OCI-LY7 (cell line): ENCODE results near the gene ARMC9. TPM values are rescaled to one million over a fixed set of nuclear protein-coding genes. Genes with fewer than 3 reads are reported as not detected.

ENCODE experiments used
- BruUV-seq: library from RNA; stranded (reverse); fragments of 400-500 nt; replicated peaks from 2 replicates; lab custom pipeline; 2021; lab: Mats Ljungman, UMichigan
- CTCF ChIA-PET: fragments of 300-600 bp; sonication (Branson Sonifier 250); formaldehyde crosslinking; loops from one replicate; lab custom pipeline; 2022; ENCODE audit warnings: antibody characterized with exemption; ENCODE audit not compliant: unreplicated experiment; lab: Charles Lee
- POLR2A ChIA-PET: fragments of 300-600 bp; sonication (Branson Sonifier 250); formaldehyde crosslinking; loops from one replicate; lab custom pipeline; 2022; ENCODE audit warnings: antibody characterized with exemption; lab: Charles Lee
- DNase-seq: peaks from one replicate; pipeline ENCODE4 v3.0.0-alpha.2; 2015; ENCODE audit warnings: low spot score
- H2AFZ ChIP-seq: fragments of 200-600 bp; sonication (generic), shearing (Covaris generic); 2 replicates; pipeline ENCODE4 v1.6.1; 2014; ENCODE audit warnings: mild to moderate bottlenecking, antibody characterized with exemption, low read length, moderate library complexity
- H3K27ac ChIP-seq: fragments of 200-600 bp; sonication (generic); 2 replicates; pipeline ENCODE4 v1.5.1; 2014; ENCODE audit warnings: mixed run types, low read depth, mild to moderate bottlenecking, moderate library complexity, low read length, inconsistent platforms; ENCODE audit not compliant: poor library complexity, severe bottlenecking
- H3K36me3 ChIP-seq: fragments of 200-600 bp; sonication (generic); 2 replicates; pipeline ENCODE4 v1.6.1; 2014; ENCODE audit warnings: mild to moderate bottlenecking, antibody characterized with exemption, low read length, moderate library complexity, mixed read lengths; ENCODE audit not compliant: insufficient read depth
- H3K4me1 ChIP-seq: fragments of 200-600 bp; sonication (generic); 2 replicates; pipeline ENCODE4 v1.5.1; 2014; ENCODE audit warnings: mild to moderate bottlenecking, low read length; ENCODE audit not compliant: insufficient read depth, poor library complexity, severe bottlenecking
- H3K4me2 ChIP-seq: fragments of 200-600 bp; sonication (generic); 2 replicates; pipeline ENCODE4 v1.6.1; 2014; ENCODE audit warnings: mild to moderate bottlenecking, low read length
- H3K4me3 ChIP-seq: fragments of 200-600 bp; sonication (generic); 2 replicates; pipeline ENCODE4 v1.5.1; 2014; ENCODE audit warnings: mild to moderate bottlenecking, low read depth, low read length; ENCODE audit not compliant: poor library complexity, severe bottlenecking
- H3K79me2 ChIP-seq: fragments of 200-600 bp; sonication (generic); 2 replicates; pipeline ENCODE4 v1.6.1; 2016; ENCODE audit warnings: low read depth, mild to moderate bottlenecking, low read length, moderate library complexity, mixed read lengths; ENCODE audit not compliant: insufficient read depth
- H3K9me2 ChIP-seq: fragments of 200-600 bp; sonication (generic); 2 replicates; pipeline ENCODE4 v1.6.1; 2016; ENCODE audit warnings: mild to moderate bottlenecking, low read length, mixed read lengths; ENCODE audit not compliant: insufficient read depth
- H3K9me3 ChIP-seq: fragments of 200-600 bp; sonication (generic); 2 replicates; pipeline ENCODE4 v1.6.1; 2014; ENCODE audit warnings: mild to moderate bottlenecking, mixed run types, low read length, mixed read lengths
- H4K20me1 ChIP-seq: fragments of 200-600 bp; sonication (generic); 2 replicates; pipeline ENCODE4 v1.6.1; 2014; ENCODE audit warnings: mild to moderate bottlenecking, antibody characterized with exemption, low read length, moderate library complexity, mixed read lengths; ENCODE audit not compliant: insufficient read depth
- EZH2phosphoT487 ChIP-seq: fragments of 200-600 bp; sonication (generic); IDR thresholded peaks from 2 replicates; pipeline ENCODE4 v1.6.1; 2018; ENCODE audit warnings: low read depth, borderline replicate concordance, mild to moderate bottlenecking, mixed run types, antibody characterized with exemption, low read length, moderate library complexity, mixed read lengths
- intact Hi-C: fragments of 100-400 bp; cut with micrococcal nuclease; formaldehyde crosslinking; loops from one replicate; pipeline ENCODE4 v1.10.0; 2022; ENCODE audit not compliant: unreplicated experiment
- total RNA-seq, 2 experiments: library from RNA; depleted of rRNA in 1 of 2; stranded (reverse); fragments of >200 nt in 1 of 2; shearing (Covaris generic) in 1 of 2; gene quantifications; 2 replicates each; pipeline ENCODE4 v1.2.3, GENCODE V29; 2014 to 2022
- TF ChIP-seq, protein P1 (sequence below): fragments of 200-600 bp; sonication (generic); conservative IDR thresholded peaks from 2 replicates; pipeline ENCODE4 v1.5.1; 2014; ENCODE audit warnings: mild to moderate bottlenecking, antibody characterized with exemption, low read length, moderate library complexity, mixed read lengths

ARMC9 gene
- total RNA-seq, 2 experiments from 2014 or later, result 6.6 to 12.2 TPM

DNA sequence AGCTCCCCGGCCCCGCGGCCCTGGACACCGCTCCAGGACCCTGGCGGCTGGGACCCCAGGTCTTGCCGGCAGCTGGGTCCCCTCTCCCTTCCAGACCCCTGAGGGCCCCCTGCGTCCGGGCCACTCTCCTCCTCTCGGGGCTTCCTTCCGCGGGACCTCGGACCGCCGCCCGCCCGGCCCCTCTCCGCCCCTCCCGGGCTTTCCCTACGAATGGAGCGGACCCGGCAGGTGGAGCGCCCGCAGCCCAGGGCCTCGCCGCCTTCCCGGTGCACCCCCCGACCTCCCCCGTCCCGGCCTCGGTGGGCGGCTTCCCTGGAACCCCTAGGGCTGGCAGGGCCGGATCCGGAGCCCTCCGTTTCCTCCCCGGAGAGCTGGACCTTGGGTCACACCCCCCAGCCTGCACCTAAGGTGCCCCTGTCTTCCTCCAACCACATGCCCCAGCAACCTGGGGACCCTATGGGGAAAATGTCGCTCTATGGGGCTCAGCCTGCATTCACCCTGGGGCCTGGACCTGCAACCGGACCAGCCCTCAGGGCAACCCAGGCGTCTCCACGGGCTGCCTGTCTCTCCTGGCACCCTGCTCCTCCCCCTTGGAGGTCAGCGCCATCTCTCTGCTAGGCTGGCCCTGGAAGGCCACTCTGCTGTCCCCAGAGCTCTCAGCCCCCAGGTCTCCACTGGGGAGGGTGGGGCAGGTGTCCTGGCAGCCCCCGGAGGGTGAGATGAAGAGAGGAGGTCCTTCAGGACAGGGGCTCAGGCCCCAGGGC, 197.8 kb downstream of the ARMC9 start:
- intact Hi-C loops, result loop anchor here (10.0 kb wide), 1 partner anchor 279 kb away; no protein-coding TSS in a partner anchor
- Histone ChIP-seq H4K20me1 (no peaks in the 10 kb centered on the region), H3K4me1 (peaks cover 50% of the 10 kb centered on the region), H3K9me3 (no peaks in the 10 kb centered on the region), H3K4me2 (peak overlapping the region; percentile 96), H3K4me3 (peak overlapping the region; percentile 79), H3K36me3 (no peaks in the 10 kb centered on the region), H3K9me2 (no peaks in the 10 kb centered on the region), H3K27ac (no peak overlapping the region), H3K79me2 (no peaks in the 10 kb centered on the region), H2AFZ (peak overlapping the region; percentile 40; the same call in 1 of the 2 replicates)
- POLR2A ChIA-PET, result interaction anchor here (0.7 to 0.8 kb wide), 3 partner anchors 13 to 167 kb away, joined by 3 to 7 read pairs (median 3); no protein-coding TSS in a partner anchor
- CTCF ChIA-PET, result interaction anchor here (0.6 to 1.3 kb wide), 6 partner anchors 23 to 169 kb away, joined by 3 to 4 read pairs (median 3); no protein-coding TSS in a partner anchor
- peak; percentile 18 for DNase-seq
- BruUV-seq, result no TSS peak
- TF ChIP-seq, protein P1, sequence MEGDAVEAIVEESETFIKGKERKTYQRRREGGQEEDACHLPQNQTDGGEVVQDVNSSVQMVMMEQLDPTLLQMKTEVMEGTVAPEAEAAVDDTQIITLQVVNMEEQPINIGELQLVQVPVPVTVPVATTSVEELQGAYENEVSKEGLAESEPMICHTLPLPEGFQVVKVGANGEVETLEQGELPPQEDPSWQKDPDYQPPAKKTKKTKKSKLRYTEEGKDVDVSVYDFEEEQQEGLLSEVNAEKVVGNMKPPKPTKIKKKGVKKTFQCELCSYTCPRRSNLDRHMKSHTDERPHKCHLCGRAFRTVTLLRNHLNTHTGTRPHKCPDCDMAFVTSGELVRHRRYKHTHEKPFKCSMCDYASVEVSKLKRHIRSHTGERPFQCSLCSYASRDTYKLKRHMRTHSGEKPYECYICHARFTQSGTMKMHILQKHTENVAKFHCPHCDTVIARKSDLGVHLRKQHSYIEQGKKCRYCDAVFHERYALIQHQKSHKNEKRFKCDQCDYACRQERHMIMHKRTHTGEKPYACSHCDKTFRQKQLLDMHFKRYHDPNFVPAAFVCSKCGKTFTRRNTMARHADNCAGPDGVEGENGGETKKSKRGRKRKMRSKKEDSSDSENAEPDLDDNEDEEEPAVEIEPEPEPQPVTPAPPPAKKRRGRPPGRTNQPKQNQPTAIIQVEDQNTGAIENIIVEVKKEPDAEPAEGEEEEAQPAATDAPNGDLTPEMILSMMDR, result no peak
- TF ChIP-seq EZH2phosphoT487, result no peak

DNA sequence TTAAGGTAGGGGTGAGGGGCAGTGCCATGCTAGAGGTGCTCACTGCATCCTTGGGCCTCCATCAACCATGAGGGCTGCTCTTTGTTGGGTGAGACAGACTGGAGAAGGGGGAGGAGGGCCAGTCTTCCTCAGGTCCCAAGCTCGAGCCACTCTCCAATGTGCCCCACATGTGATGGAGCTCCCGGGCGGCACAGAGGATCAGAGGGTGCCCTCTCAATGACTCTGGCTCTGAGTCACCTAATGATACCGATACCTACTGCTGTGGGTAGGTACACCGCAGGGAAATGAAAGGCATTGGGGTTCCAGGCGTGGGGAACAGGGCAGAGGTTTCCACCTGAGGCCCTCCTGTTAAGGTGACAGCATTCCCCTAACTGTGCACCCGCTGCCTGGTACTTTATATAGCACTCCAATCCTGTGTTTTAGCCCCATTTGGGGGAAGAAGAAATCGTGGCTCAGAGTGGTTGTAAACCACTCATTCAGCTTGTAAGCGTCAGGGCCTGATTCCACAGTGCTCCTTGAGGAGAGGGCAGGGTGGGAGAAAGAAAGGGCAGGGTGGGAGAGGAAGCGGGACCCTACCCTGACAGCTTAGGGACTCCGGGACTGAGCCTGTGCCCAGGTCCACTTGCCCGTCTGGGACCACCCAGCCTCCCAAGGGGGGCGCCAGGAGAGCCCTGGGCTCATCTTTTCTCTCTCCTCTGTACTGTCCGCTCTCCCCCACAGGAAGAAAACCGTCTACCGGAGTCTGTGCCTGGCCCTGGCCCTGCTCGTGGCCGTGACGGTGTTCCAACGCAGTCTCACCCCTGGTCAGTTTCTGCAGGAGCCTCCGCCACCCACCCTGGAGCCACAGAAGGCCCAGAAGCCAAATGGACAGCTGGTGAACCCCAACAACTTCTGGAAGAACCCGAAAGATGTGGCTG, 198.8 kb downstream of the ARMC9 start:
- POLR2A ChIA-PET, result interaction anchor here (0.6 to 0.8 kb wide), 5 partner anchors 12 to 168 kb away, joined by 3 to 7 read pairs (median 3); partner anchors contain the start of gene NCL
- Histone ChIP-seq H3K27ac (no peak overlapping the region), H4K20me1 (no peaks in the 10 kb centered on the region), H3K4me2 (peak overlapping the region; percentile 96), H3K36me3 (no peaks in the 10 kb centered on the region), H3K4me3 (peak overlapping the region; percentile 79), H3K9me3 (no peaks in the 10 kb centered on the region), H2AFZ (no peak overlapping the region), H3K79me2 (no peaks in the 10 kb centered on the region), H3K9me2 (no peaks in the 10 kb centered on the region), H3K4me1 (peaks cover 39% of the 10 kb centered on the region)
- CTCF ChIA-PET, result interaction anchor here (0.6 to 1.3 kb wide), 6 partner anchors 85 to 1475 kb away, joined by 3 to 4 read pairs (median 3); partner anchors contain the start of gene TRIP12
- BruUV-seq, result no TSS peak
- no peak for DNase-seq
- intact Hi-C loops, result loop anchor here (10.0 kb wide), 1 partner anchor 278 kb away; no protein-coding TSS in a partner anchor
- TF ChIP-seq, protein P1, result no peak
- TF ChIP-seq EZH2phosphoT487, result no peak
